Naive B cell (primary cell): Measurements from ENCODE around the gene PMIS2. TPM values are rescaled to one million over a fixed set of nuclear protein-coding genes. Genes with fewer than 3 reads are reported as not detected.

Experiments used
- ATAC-seq, 2 donors: fragments of 150-1000 bp; cut with Tn5 transposase; 2 replicates each; pipeline ENCODE4 v1.10.0; 2021; ENCODE audit warnings: low read depth in 2 of 2, mild to moderate bottlenecking in 2 of 2, moderate library complexity in 2 of 2
- DNase-seq: peaks from one replicate; pipeline ENCODE4 v3.0.0; 2022
- H3K27ac Mint-ChIP-seq, 6 donors: one replicate each; pipeline ENCODE4 v1.8.0; 2020 to 2022; ENCODE audit warnings: mild to moderate bottlenecking in 6 of 6, mixed read lengths in 6 of 6, moderate library complexity in 5 of 6, inconsistent platforms in 2 of 6
- H3K27me3 Mint-ChIP-seq, 3 donors: one replicate each; pipeline ENCODE4 v1.8.0; 2021 to 2022; ENCODE audit warnings: mixed read lengths in 3 of 3, mild to moderate bottlenecking in 1 of 3
- H3K36me3 Mint-ChIP-seq, 2 donors: one replicate each; pipeline ENCODE4 v1.8.0; 2020 to 2022; ENCODE audit warnings: mixed read lengths in 2 of 2, inconsistent platforms in 1 of 2, mild to moderate bottlenecking in 1 of 2
- H3K4me1 Mint-ChIP-seq, 3 donors: one replicate each; pipeline ENCODE4 v1.8.0; 2020 to 2022; ENCODE audit warnings: mixed read lengths in 3 of 3, inconsistent platforms in 1 of 3, mild to moderate bottlenecking in 1 of 3, moderate library complexity in 1 of 3
- H3K4me3 Mint-ChIP-seq, 8 donors: one replicate each; pipeline ENCODE4 v1.8.0; 2020 to 2022; ENCODE audit warnings: mild to moderate bottlenecking in 8 of 8, mixed read lengths in 8 of 8, moderate library complexity in 8 of 8, inconsistent platforms in 2 of 8
- H3K9me3 Mint-ChIP-seq, 7 donors: one replicate each; pipeline ENCODE4 v1.8.0; 2020 to 2022; ENCODE audit warnings: mixed read lengths in 7 of 7, mild to moderate bottlenecking in 5 of 7, inconsistent platforms in 2 of 7, moderate library complexity in 1 of 7
- polyA plus RNA-seq, 6 donors: library from polyadenylated mRNA; unstranded; fragments of 300-500 nt; fragmentation: Illumina TruSeq; gene quantifications; one replicate each; pipeline ENCODE4 v1.2.3, GENCODE V29; 2021; ENCODE audit warnings: low read depth in 6 of 6

PMIS2 gene
- polyA plus RNA-seq, 6 donors from 2014 or later = not detected

DNA sequence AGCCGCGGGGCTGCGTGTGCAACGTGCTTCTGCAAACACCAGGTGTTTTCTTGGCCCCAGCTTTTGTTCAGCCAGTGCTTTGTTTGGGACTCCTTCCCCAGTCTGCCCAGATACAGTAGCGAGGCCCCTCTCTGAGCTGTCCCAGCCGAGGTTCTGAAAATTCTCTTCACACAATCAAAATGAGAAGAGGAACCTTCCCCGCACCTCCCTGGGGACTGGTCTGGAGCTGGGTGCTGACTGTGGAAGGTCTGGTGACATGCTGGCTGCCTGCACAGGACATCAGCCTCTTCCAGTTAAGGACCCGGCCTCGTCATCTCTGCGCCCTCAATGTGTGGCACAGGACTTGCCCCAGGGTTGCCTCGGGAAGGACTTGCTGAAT, 26.7 kb upstream of the PMIS2 start:
- H3K4me3 Mint-ChIP-seq = peak overlapping the region in 4 of 8 donors; percentile 15 to 53 (median 40)
- H3K36me3 Mint-ChIP-seq = peaks cover 0 to 26% of the 10 kb centered on the region in 2 donors
- peak; percentile 11 for DNase-seq
- H3K27ac Mint-ChIP-seq = peak overlapping the region in 2 of 6 donors; percentile 49 to 85
- peak; percentile 72 to 75 for ATAC-seq
- peaks cover 0 to 9% (median 2%) of the 10 kb centered on the region in 7 donors for H3K9me3 Mint-ChIP-seq
- peaks cover 17 to 18% (median 18%) of the 10 kb centered on the region in 3 donors for H3K4me1 Mint-ChIP-seq
- peaks cover 53 to 76% (median 76%) of the 10 kb centered on the region in 3 donors for H3K27me3 Mint-ChIP-seq

GRCh38 chr19:35559781-35560180, 26.2 kb upstream of the PMIS2 start:
- peak overlapping the region in 2 of 8 donors; percentile 51 to 67 for H3K4me3 Mint-ChIP-seq
- DNase-seq (no peak), ATAC-seq (no peak)
- peaks cover 0 to 26% of the 10 kb centered on the region in 2 donors for H3K36me3 Mint-ChIP-seq
- no peak overlapping the region for H3K27ac Mint-ChIP-seq
- peaks cover 0 to 9% (median 2%) of the 10 kb centered on the region in 7 donors for H3K9me3 Mint-ChIP-seq
- peaks cover 17 to 18% (median 18%) of the 10 kb centered on the region in 3 donors for H3K4me1 Mint-ChIP-seq
- H3K27me3 Mint-ChIP-seq = peaks cover 48 to 77% (median 76%) of the 10 kb centered on the region in 3 donors

DNA sequence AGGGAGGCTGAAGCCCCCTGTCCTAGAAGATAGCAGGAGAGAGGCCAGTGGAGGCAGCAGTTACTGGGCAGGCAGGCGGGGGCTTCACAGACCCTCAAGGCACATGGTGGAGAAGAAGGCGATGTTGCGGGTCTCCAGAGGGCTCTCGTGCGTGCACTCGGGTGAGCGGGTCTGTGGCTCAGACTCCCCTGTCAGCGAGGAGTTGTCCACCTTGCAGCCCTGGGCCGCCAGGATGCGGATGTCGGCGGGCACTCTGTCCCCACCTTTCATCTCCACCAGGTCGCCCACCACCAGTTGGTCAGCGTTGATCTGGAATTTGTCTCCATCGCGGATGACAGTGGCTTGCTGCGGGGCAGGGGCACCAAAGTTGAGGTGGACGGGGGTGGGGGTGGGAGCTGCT, 25.7 kb upstream of the PMIS2 start:
- peaks cover 17 to 18% (median 18%) of the 10 kb centered on the region in 3 donors for H3K4me1 Mint-ChIP-seq
- H3K9me3 Mint-ChIP-seq = peaks cover 0 to 9% (median 2%) of the 10 kb centered on the region in 7 donors
- no peak overlapping the region for H3K4me3 Mint-ChIP-seq
- H3K36me3 Mint-ChIP-seq = peaks cover 0 to 26% of the 10 kb centered on the region in 2 donors
- H3K27ac Mint-ChIP-seq = peak overlapping the region in 1 of 6 donors; percentile 89
- ATAC-seq (no peak), DNase-seq (no peak)
- H3K27me3 Mint-ChIP-seq = peaks cover 47 to 82% (median 80%) of the 10 kb centered on the region in 3 donors

GRCh38 chr19:35560677-35561076, 25.3 kb upstream of the PMIS2 start:
- H3K4me1 Mint-ChIP-seq = peaks cover 17 to 18% (median 18%) of the 10 kb centered on the region in 3 donors
- peaks cover 0 to 9% (median 2%) of the 10 kb centered on the region in 7 donors for H3K9me3 Mint-ChIP-seq
- no peak overlapping the region for H3K27ac Mint-ChIP-seq
- no peak overlapping the region for H3K4me3 Mint-ChIP-seq
- ATAC-seq = no peak
- DNase-seq = no peak
- H3K27me3 Mint-ChIP-seq = peaks cover 45 to 84% (median 82%) of the 10 kb centered on the region in 3 donors
- peaks cover 0 to 26% of the 10 kb centered on the region in 2 donors for H3K36me3 Mint-ChIP-seq

- H3K27me3 Mint-ChIP-seq = peaks cover 40 to 77% (median 77%) of the 10 kb centered on the region in 3 donors
- H3K36me3 Mint-ChIP-seq = peaks cover 0 to 26% of the 10 kb centered on the region in 2 donors
- H3K4me3 Mint-ChIP-seq = peak overlapping the region in 1 of 8 donors; percentile 27
- H3K4me1 Mint-ChIP-seq = peaks cover 17 to 18% (median 18%) of the 10 kb centered on the region in 3 donors
- DNase-seq (no peak), ATAC-seq (no peak)
- H3K9me3 Mint-ChIP-seq = peaks cover 0 to 9% (median 2%) of the 10 kb centered on the region in 7 donors
- no peak overlapping the region for H3K27ac Mint-ChIP-seq
These were observed 24.5 kb upstream of the PMIS2 start for GRCh38 chr19:35561436-35561835.

- H3K36me3 Mint-ChIP-seq = peaks cover 0 to 22% of the 10 kb centered on the region in 2 donors
- H3K4me1 Mint-ChIP-seq = peaks cover 11 to 15% (median 14%) of the 10 kb centered on the region in 3 donors
- ATAC-seq (no peak), DNase-seq (no peak)
- no peak overlapping the region for H3K27ac Mint-ChIP-seq
- H3K9me3 Mint-ChIP-seq = peaks cover 0 to 6% (median 0%) of the 10 kb centered on the region in 7 donors
- peaks cover 42 to 77% (median 75%) of the 10 kb centered on the region in 3 donors for H3K27me3 Mint-ChIP-seq
- H3K4me3 Mint-ChIP-seq = no peak overlapping the region
These were observed 23.6 kb upstream of the PMIS2 start for GRCh38 chr19:35562336-35562735.

DNA sequence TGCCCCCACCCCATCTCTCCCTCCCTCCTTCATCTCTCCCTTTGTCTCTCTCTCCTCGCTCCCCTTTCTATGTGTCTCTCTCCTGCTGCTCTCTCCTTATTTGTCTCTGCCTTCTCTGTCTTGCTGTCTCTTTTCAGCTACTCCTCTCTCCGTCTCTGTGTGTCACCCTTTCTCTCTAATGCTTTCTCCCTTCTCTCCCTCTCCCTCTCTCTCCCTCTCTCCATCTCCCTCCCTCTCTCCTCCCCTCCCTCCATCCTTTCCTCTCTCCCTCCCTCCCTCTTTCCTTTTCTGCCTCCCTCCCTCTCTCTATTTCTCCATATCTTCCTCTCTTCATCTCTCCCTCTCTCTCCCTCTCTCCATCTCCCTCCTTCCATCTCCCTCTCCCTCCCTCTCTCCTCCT, 23.2 kb upstream of the PMIS2 start:
- Mint-ChIP-seq H3K27ac (peak overlapping the region in 1 of 6 donors; percentile 11), H3K36me3 (peaks cover 0 to 19% of the 10 kb centered on the region in 2 donors), H3K9me3 (peaks cover 0 to 6% (median 0%) of the 10 kb centered on the region in 7 donors), H3K4me1 (peaks cover 10 to 12% (median 11%) of the 10 kb centered on the region in 3 donors), H3K27me3 (peaks cover 39 to 73% (median 71%) of the 10 kb centered on the region in 3 donors), H3K4me3 (no peak overlapping the region)
- DNase-seq (no peak), ATAC-seq (no peak)

DNA sequence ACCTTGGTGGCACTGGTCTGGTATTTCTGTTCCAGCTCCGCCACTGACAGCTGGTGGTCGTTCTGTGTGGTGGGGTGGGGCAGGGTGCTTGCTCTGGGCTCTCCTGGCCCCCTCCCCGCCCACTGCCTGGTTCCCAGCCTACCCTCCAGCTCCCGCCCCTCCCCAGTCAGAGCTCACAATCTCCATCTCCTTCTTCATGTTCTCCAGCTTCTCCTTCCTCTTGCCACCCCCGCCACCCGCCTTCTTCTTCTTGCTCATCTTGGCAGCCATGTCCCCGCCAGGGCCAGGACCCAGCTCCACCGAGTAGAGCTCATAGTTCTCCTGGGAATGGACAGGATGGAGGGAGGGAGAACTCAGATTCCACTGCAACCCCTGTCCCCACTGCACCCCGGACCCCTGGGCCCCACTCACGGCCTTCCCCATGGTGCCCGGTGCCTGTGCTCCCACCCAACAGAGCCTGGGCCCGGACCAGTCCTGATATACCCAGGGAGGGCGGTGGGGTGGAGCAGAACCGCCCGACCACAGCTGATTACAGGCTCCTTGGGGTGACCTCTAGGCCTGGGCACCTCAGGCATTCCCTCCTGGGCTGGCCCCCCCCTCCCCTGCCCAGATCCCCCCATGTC, 22.7 kb upstream of the PMIS2 start, which contains the start of gene ATP4A:
TSS of gene ATP4A (minus strand) at position 452 of the 623 bp plus-strand sequence. CDS start at position 423, 29 bp downstream.
- ATAC-seq (no peak), DNase-seq (no peak)
- no peak within 1 kb of the TSS for H3K4me3 Mint-ChIP-seq
- peak within 1 kb of the TSS in 2 of 6 donors; percentile 11 to 87 for H3K27ac Mint-ChIP-seq
- peaks cover 0 to 6% (median 0%) of the 10 kb centered on the region in 7 donors for H3K9me3 Mint-ChIP-seq
- peaks cover 37 to 69% (median 67%) of the 10 kb centered on the region in 3 donors for H3K27me3 Mint-ChIP-seq
- peaks cover 0 to 19% of the 10 kb centered on the region in 2 donors for H3K36me3 Mint-ChIP-seq
- H3K4me1 Mint-ChIP-seq = peaks cover 7 to 11% (median 9%) of the 10 kb centered on the region in 3 donors

DNA sequence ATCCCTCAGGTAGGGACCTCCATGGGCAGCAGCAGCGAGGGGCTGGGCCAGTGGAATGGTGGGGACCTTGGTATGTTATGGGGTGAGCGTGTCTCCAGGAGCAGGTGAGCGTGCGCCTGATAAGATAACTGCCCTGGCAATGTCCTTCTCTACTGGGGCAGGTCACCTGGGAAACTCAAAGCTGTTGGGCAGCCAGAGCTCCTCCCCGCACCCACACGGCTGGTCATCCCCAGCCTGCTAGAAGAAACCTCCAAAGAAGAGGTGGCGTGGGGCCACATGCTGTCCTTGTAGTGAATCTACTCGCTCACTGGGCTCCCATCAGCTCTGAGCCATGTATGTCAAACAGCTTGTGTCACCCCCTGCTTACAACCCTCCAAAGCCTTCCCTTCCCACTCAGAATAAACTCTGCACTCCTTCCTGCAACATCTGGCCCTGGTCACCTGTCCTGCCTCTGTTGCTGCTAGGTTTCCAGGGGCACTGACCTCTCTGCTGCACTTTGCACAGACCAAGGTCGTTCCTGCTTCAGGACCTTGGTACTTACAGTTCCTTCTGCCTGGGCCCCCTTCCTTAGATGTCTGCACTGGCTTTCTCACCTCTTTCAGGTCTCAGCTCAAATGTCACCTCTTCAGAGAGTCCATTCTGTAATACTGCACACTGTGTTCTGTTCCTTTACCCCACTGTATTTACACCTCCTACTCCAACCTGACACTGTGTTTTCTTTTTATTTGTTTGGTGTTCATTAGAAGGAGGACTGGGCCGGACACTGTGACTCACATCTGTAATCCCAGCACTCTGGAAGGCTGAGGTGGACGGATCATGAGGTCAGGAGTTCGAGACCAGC, 20.7 kb upstream of the PMIS2 start:
- Mint-ChIP-seq H3K4me1 (peaks cover 0 to 2% (median 0%) of the 10 kb centered on the region in 3 donors), H3K36me3 (peaks cover 0 to 11% of the 10 kb centered on the region in 2 donors), H3K27ac (no peak overlapping the region), H3K4me3 (no peak overlapping the region), H3K9me3 (no peaks in the 10 kb centered on the region), H3K27me3 (peaks cover 35 to 68% (median 62%) of the 10 kb centered on the region in 3 donors)
- DNase-seq = no peak
- ATAC-seq = no peak

DNA sequence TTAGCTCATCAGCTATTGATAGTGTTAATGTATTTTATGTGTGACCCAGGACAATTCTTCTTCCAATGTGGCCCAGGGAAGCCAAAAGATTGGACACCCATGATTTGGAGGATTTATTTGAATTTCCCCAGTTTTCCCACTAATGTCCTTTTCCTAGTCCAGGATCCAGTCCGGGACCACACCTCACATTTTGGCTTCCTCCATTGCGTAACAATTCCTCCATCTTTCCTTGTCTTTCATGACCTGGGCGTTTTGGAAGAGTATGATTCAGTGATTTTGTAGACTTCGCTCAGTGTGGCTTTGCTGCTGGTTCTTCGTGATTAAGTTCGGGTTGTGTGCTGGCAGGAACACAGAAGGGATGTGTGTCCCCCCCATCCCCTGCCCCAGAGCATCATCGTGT, 19.2 kb upstream of the PMIS2 start:
- no peak overlapping the region for H3K4me3 Mint-ChIP-seq
- peaks cover 0 to 11% of the 10 kb centered on the region in 2 donors for H3K36me3 Mint-ChIP-seq
- H3K27ac Mint-ChIP-seq = no peak overlapping the region
- peaks cover 23 to 67% (median 60%) of the 10 kb centered on the region in 3 donors for H3K27me3 Mint-ChIP-seq
- no peaks in the 10 kb centered on the region for H3K9me3 Mint-ChIP-seq
- DNase-seq (no peak), ATAC-seq (no peak)
- peaks cover 0 to 2% (median 0%) of the 10 kb centered on the region in 3 donors for H3K4me1 Mint-ChIP-seq

- no peak overlapping the region for H3K27ac Mint-ChIP-seq
These were observed 16.6 kb upstream of the PMIS2 start for GRCh38 chr19:35569281-35569781.

GRCh38 chr19:35571406-35571965, 14.5 kb upstream of the PMIS2 start:
- no peak for DNase-seq
- H3K4me1 Mint-ChIP-seq = no peaks in the 10 kb centered on the region
- ATAC-seq = no peak
- peaks cover 12 to 15% of the 10 kb centered on the region in 2 donors for H3K36me3 Mint-ChIP-seq
- peaks cover 4 to 30% (median 19%) of the 10 kb centered on the region in 7 donors for H3K9me3 Mint-ChIP-seq
- no peak overlapping the region for H3K27ac Mint-ChIP-seq
- H3K4me3 Mint-ChIP-seq = no peak overlapping the region
- H3K27me3 Mint-ChIP-seq = peaks cover 11 to 54% (median 37%) of the 10 kb centered on the region in 3 donors

More at GRCh38 chr19:35569281-35569781, 16.6 kb upstream of the PMIS2 start:
- peaks cover 0 to 10% (median 3%) of the 10 kb centered on the region in 7 donors for H3K9me3 Mint-ChIP-seq
- DNase-seq (no peak), ATAC-seq (no peak)
- peaks cover 11 to 55% (median 45%) of the 10 kb centered on the region in 3 donors for H3K27me3 Mint-ChIP-seq
- no peaks in the 10 kb centered on the region for H3K36me3 Mint-ChIP-seq
- no peak overlapping the region for H3K4me3 Mint-ChIP-seq
- H3K4me1 Mint-ChIP-seq = no peaks in the 10 kb centered on the region
